GM23338 (cell line): ENCODE data around the gene SCFD2. TPM values are rescaled to one million over a fixed set of nuclear protein-coding genes. Genes with fewer than 3 reads are reported as not detected.

Source experiments
- ATAC-seq: fragments of 200-7000 bp; cut with Tn5 transposase; 3 replicates; pipeline ENCODE4 v1.9.1; 2020
- DNase-seq: peaks from one replicate; pipeline ENCODE4 v3.0.0-alpha.2; 2015; ENCODE audit warnings: low spot score
- H2AFZ ChIP-seq: fragments of 200-600 bp; sonication (generic); 2 replicates; pipeline ENCODE4 v1.8.0; 2016; ENCODE audit warnings: antibody characterized with exemption, mild to moderate bottlenecking, moderate library complexity
- H3F3A ChIP-seq: fragments of 200-600 bp; sonication (generic); replicated peaks from 2 replicates; pipeline ENCODE4 v1.8.0; 2017; ENCODE audit warnings: antibody characterized with exemption, mixed run types, low read depth
- H3K27ac ChIP-seq: fragments of 200-600 bp; sonication (generic); 2 replicates; pipeline ENCODE4 v1.6.1; 2016; ENCODE audit warnings: low read depth
- H3K27me3 ChIP-seq: fragments of 200-600 bp; sonication (generic); 2 replicates; pipeline ENCODE4 v1.8.0; 2016; ENCODE audit warnings: mild to moderate bottlenecking, mixed run types, moderate library complexity; ENCODE audit not compliant: insufficient read depth
- H3K36me3 ChIP-seq: fragments of 200-600 bp; sonication (generic); 2 replicates; pipeline ENCODE4 v1.8.0; 2016; ENCODE audit warnings: mild to moderate bottlenecking; ENCODE audit not compliant: insufficient read depth
- H3K4me1 ChIP-seq: fragments of 200-600 bp; sonication (generic); 2 replicates; pipeline ENCODE4 v1.8.0; 2016; ENCODE audit warnings: mild to moderate bottlenecking, moderate library complexity; ENCODE audit not compliant: insufficient read depth
- H3K4me2 ChIP-seq: fragments of 200-600 bp; sonication (generic); 2 replicates; pipeline ENCODE4 v1.7.1; 2017; ENCODE audit warnings: mixed run types
- H3K4me3 ChIP-seq: fragments of 200-600 bp; sonication (generic); 2 replicates; pipeline ENCODE4 v1.6.1; 2016; ENCODE audit warnings: mixed run types
- H3K79me2 ChIP-seq: fragments of 200-600 bp; sonication (generic); replicated peaks from 2 replicates; pipeline ENCODE4 v1.8.0; 2017; ENCODE audit warnings: mild to moderate bottlenecking; ENCODE audit not compliant: insufficient read depth
- H3K9me2 ChIP-seq: fragments of 200-600 bp; sonication (generic); 2 replicates; pipeline ENCODE4 v1.8.0; 2017; ENCODE audit not compliant: insufficient read depth
- H4K20me1 ChIP-seq: fragments of 200-600 bp; sonication (generic); replicated peaks from 2 replicates; pipeline ENCODE4 v1.8.0; 2017; ENCODE audit warnings: mild to moderate bottlenecking; ENCODE audit not compliant: insufficient read depth
- H3K27ac Mint-ChIP-seq: 2 replicates; pipeline ENCODE4 v1.8.0; 2020; ENCODE audit warnings: inconsistent platforms, mild to moderate bottlenecking, moderate library complexity, mixed read lengths
- H3K27me3 Mint-ChIP-seq: 3 replicates; pipeline ENCODE4 v1.8.0; 2022; ENCODE audit warnings: low read depth, mild to moderate bottlenecking, moderate library complexity, mixed read lengths, inconsistent platforms; ENCODE audit not compliant: insufficient read depth, poor library complexity
- H3K36me3 Mint-ChIP-seq: 3 replicates; pipeline ENCODE4 v1.8.0; 2021; ENCODE audit warnings: low read depth, mild to moderate bottlenecking, inconsistent platforms, moderate library complexity, mixed read lengths
- H3K4me1 Mint-ChIP-seq: 3 replicates; pipeline ENCODE4 v1.8.0; 2020; ENCODE audit warnings: mild to moderate bottlenecking, inconsistent platforms, mixed read lengths
- H3K4me3 Mint-ChIP-seq: 3 replicates; pipeline ENCODE4 v1.8.0; 2021; ENCODE audit warnings: moderate library complexity, mild to moderate bottlenecking, inconsistent platforms, mixed read lengths
- H3K9me3 Mint-ChIP-seq: 3 replicates; pipeline ENCODE4 v1.8.0; 2020; ENCODE audit warnings: moderate library complexity, mild to moderate bottlenecking, inconsistent platforms, mixed read lengths
- CREB1 ChIP-seq: fragments of 250-450 bp; sonication (Bioruptor Pico); IDR thresholded peaks from 2 replicates; pipeline ENCODE4 v1.5.0; 2020; ENCODE audit warnings: low read depth, mild to moderate bottlenecking, moderate library complexity
- CTCF ChIP-seq, 2 experiments: fragments of 200-600 bp in 1 of 2; sonication (generic) in 1 of 2; conservative IDR thresholded peaks; 2 replicates each; pipeline versions ENCODE4 v1.5.1 to v1.6.1; 2016 to 2017; ENCODE audit warnings: antibody characterized with exemption in 2 of 2, low read depth in 2 of 2, mild to moderate bottlenecking in 2 of 2, moderate library complexity in 1 of 2
- ETS1 ChIP-seq: IDR thresholded peaks from 2 replicates; pipeline ENCODE4 v1.6.1; 2016; ENCODE audit warnings: antibody characterized with exemption
- EZH2 ChIP-seq: fragments of 200-600 bp; sonication (generic); IDR thresholded peaks from one replicate; pipeline ENCODE4 v1.8.0; 2017; ENCODE audit warnings: antibody characterized with exemption, mild to moderate bottlenecking, low read depth; ENCODE audit not compliant: unreplicated experiment
- JUNB ChIP-seq: IDR thresholded peaks from one replicate; pipeline ENCODE4 v1.6.1; 2016; ENCODE audit warnings: antibody characterized with exemption; ENCODE audit not compliant: unreplicated experiment
- POLR2AphosphoS5 ChIP-seq: IDR thresholded peaks from 2 replicates; pipeline ENCODE4 v1.6.1; 2016; ENCODE audit warnings: antibody characterized with exemption, low read depth
- STAT1 ChIP-seq: IDR thresholded peaks from one replicate; pipeline ENCODE4 v1.6.1; 2016; ENCODE audit warnings: antibody characterized with exemption; ENCODE audit not compliant: unreplicated experiment
- ZNF114 ChIP-seq: fragments of 250-450 bp; sonication (Bioruptor Pico); IDR thresholded peaks from 2 replicates; pipeline ENCODE4 v1.5.0; 2020; ENCODE audit warnings: mild to moderate bottlenecking, moderate library complexity
- ZNF331 ChIP-seq: fragments of 250-450 bp; sonication (Bioruptor Pico); IDR thresholded peaks from 2 replicates; pipeline ENCODE4 v1.5.0; 2020; ENCODE audit warnings: low read depth, mild to moderate bottlenecking, moderate library complexity
- polyA plus RNA-seq: library from polyadenylated mRNA; unstranded; fragments of >200 nt; fragmentation: Nextera tagmentation; extraction: Ambion mirVana; gene quantifications from 2 replicates; pipeline ENCODE4 v1.2.1, GENCODE V29; 2016
- total RNA-seq: library from RNA; depleted of rRNA; stranded (reverse); fragments of >200 nt; shearing (Covaris generic); gene quantifications from 2 replicates; pipeline ENCODE4 v1.2.3, GENCODE V29; 2014
- TF ChIP-seq, protein P1 (sequence below): IDR thresholded peaks from one replicate; pipeline ENCODE4 v1.6.1; 2018; ENCODE audit warnings: antibody characterized with exemption; ENCODE audit not compliant: unreplicated experiment

The SCFD2 gene
- total and polyA plus RNA-seq, 2 experiments from 2014 or later: 5.7 to 17.5 TPM

GRCh38 chr4:52869196-52869595 lies 496.7 kb downstream of the SCFD2 start:
- H3K27ac Mint-ChIP-seq: no peak overlapping the region
- DNase-seq: no peak
- TF ChIP-seq JUNB (no peak), ZNF331 (CRISPR knock-in tag) (no peak), CTCF (conservative IDR thresholded peaks at IDR 0.05; ENCODE audit: low read depth in 2 of 2) (no peak), STAT1 (no peak), POLR2AphosphoS5 (no peak), ZNF114 (CRISPR knock-in tag) (no peak), ETS1 (no peak), EZH2 (no peak), CREB1 (no peak)
- TF ChIP-seq, protein P1, sequence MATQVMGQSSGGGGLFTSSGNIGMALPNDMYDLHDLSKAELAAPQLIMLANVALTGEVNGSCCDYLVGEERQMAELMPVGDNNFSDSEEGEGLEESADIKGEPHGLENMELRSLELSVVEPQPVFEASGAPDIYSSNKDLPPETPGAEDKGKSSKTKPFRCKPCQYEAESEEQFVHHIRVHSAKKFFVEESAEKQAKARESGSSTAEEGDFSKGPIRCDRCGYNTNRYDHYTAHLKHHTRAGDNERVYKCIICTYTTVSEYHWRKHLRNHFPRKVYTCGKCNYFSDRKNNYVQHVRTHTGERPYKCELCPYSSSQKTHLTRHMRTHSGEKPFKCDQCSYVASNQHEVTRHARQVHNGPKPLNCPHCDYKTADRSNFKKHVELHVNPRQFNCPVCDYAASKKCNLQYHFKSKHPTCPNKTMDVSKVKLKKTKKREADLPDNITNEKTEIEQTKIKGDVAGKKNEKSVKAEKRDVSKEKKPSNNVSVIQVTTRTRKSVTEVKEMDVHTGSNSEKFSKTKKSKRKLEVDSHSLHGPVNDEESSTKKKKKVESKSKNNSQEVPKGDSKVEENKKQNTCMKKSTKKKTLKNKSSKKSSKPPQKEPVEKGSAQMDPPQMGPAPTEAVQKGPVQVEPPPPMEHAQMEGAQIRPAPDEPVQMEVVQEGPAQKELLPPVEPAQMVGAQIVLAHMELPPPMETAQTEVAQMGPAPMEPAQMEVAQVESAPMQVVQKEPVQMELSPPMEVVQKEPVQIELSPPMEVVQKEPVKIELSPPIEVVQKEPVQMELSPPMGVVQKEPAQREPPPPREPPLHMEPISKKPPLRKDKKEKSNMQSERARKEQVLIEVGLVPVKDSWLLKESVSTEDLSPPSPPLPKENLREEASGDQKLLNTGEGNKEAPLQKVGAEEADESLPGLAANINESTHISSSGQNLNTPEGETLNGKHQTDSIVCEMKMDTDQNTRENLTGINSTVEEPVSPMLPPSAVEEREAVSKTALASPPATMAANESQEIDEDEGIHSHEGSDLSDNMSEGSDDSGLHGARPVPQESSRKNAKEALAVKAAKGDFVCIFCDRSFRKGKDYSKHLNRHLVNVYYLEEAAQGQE: no peak
- peaks cover 39% of the 10 kb centered on the region for H3F3A ChIP-seq
- H3K4me3 ChIP-seq: no peak overlapping the region
- H3K9me3 Mint-ChIP-seq: peaks cover 3% of the 10 kb centered on the region; the same call in 2 of the 3 replicates
- no peaks in the 10 kb centered on the region; the same call in 1 of the 2 replicates for H3K9me2 ChIP-seq
- H4K20me1 ChIP-seq: peaks cover 19% of the 10 kb centered on the region
- no peak overlapping the region for H3K4me2 ChIP-seq
- no peak; the same call in 2 of the 3 replicates for ATAC-seq
- H3K79me2 ChIP-seq: peaks cover 15% of the 10 kb centered on the region
- no peak overlapping the region for H3K27ac ChIP-seq
- H3K27me3 ChIP-seq: no peaks in the 10 kb centered on the region
- no peaks in the 10 kb centered on the region for H3K27me3 Mint-ChIP-seq
- peaks cover 77% of the 10 kb centered on the region for H3K4me1 Mint-ChIP-seq
- H3K4me3 Mint-ChIP-seq: no peak overlapping the region
- no peak overlapping the region for H2AFZ ChIP-seq
- peaks cover 40% of the 10 kb centered on the region for H3K4me1 ChIP-seq
- H3K36me3 Mint-ChIP-seq: peaks cover 44% of the 10 kb centered on the region
- H3K36me3 ChIP-seq: peaks cover 28% of the 10 kb centered on the region
